ENCODE data around the gene FLNC. TPM values are rescaled to one million over a fixed set of nuclear protein-coding genes. Genes with fewer than 3 reads are reported as not detected.

FLNC gene
- total and polyA plus RNA-seq, 2 donors from 2014 or later: 2.8 to 12.2 TPM

GRCh38 chr7:128842674-128843641 lies 12.8 kb downstream of the FLNC start:
- H3K9me3 ChIP-seq (ENCODE audit: control insufficient read depth in 2 of 3, insufficient read depth in 1 of 3, low read length in 3 of 3): no peaks in the 10 kb centered on the region
- no peaks in the 10 kb centered on the region for H3K27me3 ChIP-seq (ENCODE audit: control insufficient read depth, insufficient read depth, low read length)
- DNase-seq: peak in 1 of 5 donors; percentile 66
- FAIRE-seq: no peak
- no peak overlapping the region for H3K4me3 ChIP-seq (ENCODE audit: low read length in 3 of 3)
- H3K9ac ChIP-seq (ENCODE audit: low read length in 3 of 3): no peak overlapping the region
- TF ChIP-seq CTCF (IDR thresholded peaks at IDR 0.05; ENCODE audit: borderline replicate concordance, extremely low read depth, insufficient read depth): no peak
- no peaks in the 10 kb centered on the region for H3K36me3 ChIP-seq (ENCODE audit: control insufficient read depth in 2 of 3, insufficient read depth in 3 of 3, low read length in 3 of 3)
- intact Hi-C loops (cut with DNase I): no loop called here
- H3K4me1 ChIP-seq (ENCODE audit: control insufficient read depth in 2 of 3, insufficient read depth in 2 of 3, low read depth in 1 of 3, low read length in 3 of 3): no peaks in the 10 kb centered on the region
- no peak overlapping the region for H3K27ac ChIP-seq (ENCODE audit: low read depth in 2 of 2, low read length in 2 of 2)

- H3K27ac ChIP-seq (ENCODE audit: low read depth in 2 of 2, low read length in 2 of 2): no peak overlapping the region
- H3K9me3 ChIP-seq (ENCODE audit: control insufficient read depth in 2 of 3, insufficient read depth in 1 of 3, low read length in 3 of 3): no peaks in the 10 kb centered on the region
- FAIRE-seq (no peak), DNase-seq (peak in 1 of 5 donors; percentile 67)
- no peak overlapping the region for H3K9ac ChIP-seq (ENCODE audit: low read length in 3 of 3)
- no peaks in the 10 kb centered on the region for H3K4me1 ChIP-seq (ENCODE audit: control insufficient read depth in 2 of 3, insufficient read depth in 2 of 3, low read depth in 1 of 3, low read length in 3 of 3)
- H3K27me3 ChIP-seq (ENCODE audit: control insufficient read depth, insufficient read depth, low read length): no peaks in the 10 kb centered on the region
- no peak for TF ChIP-seq CTCF (IDR thresholded peaks at IDR 0.05; ENCODE audit: borderline replicate concordance, extremely low read depth, insufficient read depth)
- intact Hi-C loops (cut with DNase I): no loop called here
- no peak overlapping the region for H3K4me3 ChIP-seq (ENCODE audit: low read length in 3 of 3)
- no peaks in the 10 kb centered on the region for H3K36me3 ChIP-seq (ENCODE audit: control insufficient read depth in 2 of 3, insufficient read depth in 3 of 3, low read length in 3 of 3)
Measured at GRCh38 chr7:128843938-128844621, 13.9 kb downstream of the FLNC start.

GRCh38 chr7:128844777-128845311 lies 14.6 kb downstream of the FLNC start:
- no peak for TF ChIP-seq CTCF (IDR thresholded peaks at IDR 0.05; ENCODE audit: borderline replicate concordance, extremely low read depth, insufficient read depth)
- Histone ChIP-seq H3K4me3 (ENCODE audit: low read length in 3 of 3) (no peak overlapping the region), H3K36me3 (ENCODE audit: control insufficient read depth in 2 of 3, insufficient read depth in 3 of 3, low read length in 3 of 3) (no peaks in the 10 kb centered on the region), H3K9me3 (ENCODE audit: control insufficient read depth in 2 of 3, insufficient read depth in 1 of 3, low read length in 3 of 3) (no peaks in the 10 kb centered on the region), H3K4me1 (ENCODE audit: control insufficient read depth in 2 of 3, insufficient read depth in 2 of 3, low read depth in 1 of 3, low read length in 3 of 3) (no peaks in the 10 kb centered on the region), H3K27me3 (ENCODE audit: control insufficient read depth, insufficient read depth, low read length) (no peaks in the 10 kb centered on the region), H3K27ac (ENCODE audit: low read depth in 2 of 2, low read length in 2 of 2) (no peak overlapping the region), H3K9ac (ENCODE audit: low read length in 3 of 3) (no peak overlapping the region)
- DNase-seq: peak in 1 of 5 donors; percentile 64
- no peak for FAIRE-seq
- intact Hi-C loops (cut with DNase I): no loop called here

All from kidney (tissue), 14 donors.